RWPE2 (cell line): ENCODE data around the gene PDE4B.
A peak's percentile ranks its signal among the peaks of the same experiment; 100 is the strongest.

Experiments used
- ATAC-seq: fragments of 200-7000 bp; cut with Tn5 transposase; 3 replicates; pipeline ENCODE4 v1.9.1; 2021; ENCODE audit warnings: low read depth
- DNase-seq: peaks from one replicate; pipeline ENCODE4 v3.0.0-alpha.2; 2020; ENCODE audit warnings: low spot score
- H3K27ac ChIP-seq: fragments of 450-650 bp; 2 replicates; pipeline ENCODE4 v1.5.1; 2017; ENCODE audit warnings: mild to moderate bottlenecking; ENCODE audit not compliant: poor library complexity, severe bottlenecking
- H3K27me3 ChIP-seq: fragments of 250-450 bp; sonication (Bioruptor Pico); 2 replicates; pipeline ENCODE4 v1.5.1; 2021; ENCODE audit warnings: mild to moderate bottlenecking, moderate library complexity; ENCODE audit not compliant: insufficient read depth, poor library complexity, severe bottlenecking
- H3K36me3 ChIP-seq: fragments of 250-450 bp; sonication (Bioruptor Pico); 2 replicates; pipeline ENCODE4 v1.5.1; 2020; ENCODE audit warnings: low read depth, mild to moderate bottlenecking, moderate library complexity
- H3K4me1 ChIP-seq: fragments of 250-450 bp; sonication (Bioruptor Pico); 2 replicates; pipeline ENCODE4 v1.5.1; 2021; ENCODE audit warnings: mild to moderate bottlenecking, moderate library complexity; ENCODE audit not compliant: insufficient read depth, poor library complexity, severe bottlenecking
- H3K4me3 ChIP-seq: fragments of 250-450 bp; sonication (Bioruptor Pico); 2 replicates; pipeline ENCODE4 v1.5.1; 2021; ENCODE audit warnings: mild to moderate bottlenecking, moderate library complexity; ENCODE audit not compliant: severe bottlenecking
- H3K9me3 ChIP-seq: fragments of 250-450 bp; sonication (Bioruptor Pico); 2 replicates; pipeline ENCODE4 v1.5.1; 2021; ENCODE audit warnings: mild to moderate bottlenecking, moderate library complexity; ENCODE audit not compliant: severe bottlenecking
- CTCF ChIP-seq: fragments of 450-650 bp; IDR thresholded peaks from one replicate; pipeline ENCODE4 v1.5.1; 2017; ENCODE audit warnings: mild to moderate bottlenecking, moderate library complexity; ENCODE audit not compliant: poor library complexity, severe bottlenecking

PDE4B gene

GRCh38 chr1:66288048-66288447, 495.4 kb downstream of the PDE4B start:
- Histone ChIP-seq H3K4me3 (no peak overlapping the region), H3K27me3 (no peaks in the 10 kb centered on the region), H3K27ac (no peak overlapping the region), H3K36me3 (no peaks in the 10 kb centered on the region), H3K4me1 (peaks cover 19% of the 10 kb centered on the region), H3K9me3 (no peaks in the 10 kb centered on the region)
- ATAC-seq (no peak), DNase-seq (no peak)
- no peak for TF ChIP-seq CTCF

- no peaks in the 10 kb centered on the region for H3K36me3 ChIP-seq
- H3K27ac ChIP-seq, result peak overlapping the region; percentile 25
- no peak for DNase-seq
- H3K4me3 ChIP-seq, result no peak overlapping the region
- ATAC-seq, result no peak
- H3K4me1 ChIP-seq, result peaks cover 36% of the 10 kb centered on the region
- H3K27me3 ChIP-seq, result no peaks in the 10 kb centered on the region
- no peak for TF ChIP-seq CTCF
- H3K9me3 ChIP-seq, result no peaks in the 10 kb centered on the region
Measured at GRCh38 chr1:66290761-66291530, 498.3 kb downstream of the PDE4B start.

- peak overlapping the region; percentile 25 for H3K27ac ChIP-seq
- H3K4me1 ChIP-seq, result peaks cover 32% of the 10 kb centered on the region
- ATAC-seq (peak; percentile 53; the same call in 1 of the 3 replicates), DNase-seq (no peak)
- no peaks in the 10 kb centered on the region for H3K36me3 ChIP-seq
- no peaks in the 10 kb centered on the region for H3K27me3 ChIP-seq
- TF ChIP-seq CTCF, result no peak
- no peaks in the 10 kb centered on the region for H3K9me3 ChIP-seq
- H3K4me3 ChIP-seq, result no peak overlapping the region
Measured at GRCh38 chr1:66291531-66291864, 498.8 kb downstream of the PDE4B start.

GRCh38 chr1:66292305-66292704, 499.6 kb downstream of the PDE4B start:
- peaks cover 30% of the 10 kb centered on the region for H3K4me1 ChIP-seq
- TF ChIP-seq CTCF, result no peak

GRCh38 chr1:66292944-66293343, 500.2 kb downstream of the PDE4B start:
- H3K9me3 ChIP-seq, result no peaks in the 10 kb centered on the region
- H3K36me3 ChIP-seq, result no peaks in the 10 kb centered on the region
- no peak overlapping the region for H3K4me3 ChIP-seq
- H3K4me1 ChIP-seq, result peaks cover 30% of the 10 kb centered on the region
- no peak for TF ChIP-seq CTCF
- no peak overlapping the region for H3K27ac ChIP-seq
- no peaks in the 10 kb centered on the region for H3K27me3 ChIP-seq
- DNase-seq, result no peak
- ATAC-seq, result no peak

More at GRCh38 chr1:66292305-66292704, 499.6 kb downstream of the PDE4B start:
- ATAC-seq (no peak), DNase-seq (no peak)
- H3K36me3 ChIP-seq, result no peaks in the 10 kb centered on the region
- H3K27ac ChIP-seq, result no peak overlapping the region
- no peaks in the 10 kb centered on the region for H3K27me3 ChIP-seq
- no peaks in the 10 kb centered on the region for H3K9me3 ChIP-seq
- H3K4me3 ChIP-seq, result no peak overlapping the region
